Non-pigmented ciliary epithelial cell (primary cell): ENCODE results near the gene CTDNEP1.

Experiments used
- DNase-seq: peaks from one replicate; pipeline ENCODE4 v3.0.0-alpha.2; 2010; ENCODE audit warnings: low read depth

CTDNEP1 gene

GRCh38 chr17:7251661-7252175, at the start of gene CTDNEP1:
Gene CTDNEP1, minus strand, starts transcription at chr17:7251734. Its CDS starts 438 bp downstream, at chr17:7251296.
- peak; percentile 98 for DNase-seq

- DNase-seq = no peak
Measured at GRCh38 chr17:7296189-7296861, 44.8 kb upstream of the CTDNEP1 start.

GRCh38 chr17:7295230-7296180, 44.0 kb upstream of the CTDNEP1 start:
- no peak for DNase-seq

GRCh38 chr17:7294614-7295153, 43.1 kb upstream of the CTDNEP1 start, which contains the start of gene YBX2:
Gene YBX2, minus strand, starts transcription at chr17:7294639. Its CDS starts 139 bp downstream, at chr17:7294500.
- DNase-seq = no peak

GRCh38 chr17:7293816-7294613, 42.5 kb upstream of the CTDNEP1 start:
- no peak for DNase-seq

- DNase-seq = no peak
Measured at GRCh38 chr17:7293159-7293558, 41.6 kb upstream of the CTDNEP1 start.

GRCh38 chr17:7292729-7293128, 41.2 kb upstream of the CTDNEP1 start:
- DNase-seq = no peak

- no peak for DNase-seq
Measured at GRCh38 chr17:7292194-7292593, 40.7 kb upstream of the CTDNEP1 start.

GRCh38 chr17:7290685-7291084, 39.2 kb upstream of the CTDNEP1 start:
- DNase-seq = no peak

GRCh38 chr17:7290166-7290565, 38.6 kb upstream of the CTDNEP1 start:
- DNase-seq = no peak

- DNase-seq = no peak
Measured at GRCh38 chr17:7289256-7290032, 37.9 kb upstream of the CTDNEP1 start.

GRCh38 chr17:7285679-7286078, 34.1 kb upstream of the CTDNEP1 start:
- no peak for DNase-seq

GRCh38 chr17:7284911-7285310, 33.4 kb upstream of the CTDNEP1 start:
- no peak for DNase-seq

- DNase-seq = no peak
Measured at GRCh38 chr17:7283471-7284216, 32.1 kb upstream of the CTDNEP1 start.

- DNase-seq = no peak
Measured at GRCh38 chr17:7282752-7283321, 31.3 kb upstream of the CTDNEP1 start.

GRCh38 chr17:7281953-7282751, 30.6 kb upstream of the CTDNEP1 start:
- DNase-seq = no peak

GRCh38 chr17:7281074-7281952, 29.8 kb upstream of the CTDNEP1 start, which contains the start of gene SLC2A4:
Gene SLC2A4, plus strand, starts transcription at chr17:7281718. Its CDS starts 217 bp downstream, at chr17:7281935.
- peak; percentile 72 for DNase-seq
